Measurements from ENCODE around the gene SCN8A. TPM values are rescaled to one million over a fixed set of nuclear protein-coding genes. Genes with fewer than 3 reads are reported as not detected.
"Not testable (repeated sequence)": the region's sequence is repeated elsewhere in the genome, so short reads cannot be mapped to it uniquely, and the experiment has no call there.

Gene SCN8A
- total RNA-seq, 1 donor from 2014 or later = 2.0 TPM

- no peaks in the 10 kb centered on the region for H3K9me3 ChIP-seq
- intact Hi-C loops (cut with DNase I) = no loop called here
- no peaks in the 10 kb centered on the region for H3K36me3 ChIP-seq
- no peaks in the 10 kb centered on the region for H3K4me1 ChIP-seq
- H3K27me3 ChIP-seq = peaks cover 4% of the 10 kb centered on the region
- no peak overlapping the region for H3K27ac ChIP-seq
- no peak for DNase-seq (ENCODE audit: low spot score in 2 of 2)
- no peak overlapping the region for H3K4me3 ChIP-seq
- TF ChIP-seq CTCF (IDR thresholded peaks at IDR 0.05) = no peak
Measured at GRCh38 chr12:51593021-51593420, 2.0 kb downstream of the SCN8A start.

- peaks cover 4% of the 10 kb centered on the region for H3K27me3 ChIP-seq
Measured at GRCh38 chr12:51593539-51593938, 2.5 kb downstream of the SCN8A start.

GRCh38 chr12:51598156-51598555, 7.1 kb downstream of the SCN8A start:
- Histone ChIP-seq H3K27ac (no peak overlapping the region), H3K36me3 (no peaks in the 10 kb centered on the region), H3K27me3 (no peaks in the 10 kb centered on the region), H3K4me1 (no peaks in the 10 kb centered on the region), H3K4me3 (no peak overlapping the region), H3K9me3 (no peaks in the 10 kb centered on the region)
- TF ChIP-seq CTCF (IDR thresholded peaks at IDR 0.05) = no peak
- intact Hi-C loops (cut with DNase I) = no loop called here
- DNase-seq (ENCODE audit: low spot score in 2 of 2) = no peak

More at GRCh38 chr12:51593539-51593938, 2.5 kb downstream of the SCN8A start:
- no peaks in the 10 kb centered on the region for H3K36me3 ChIP-seq
- no peaks in the 10 kb centered on the region for H3K4me1 ChIP-seq
- no peaks in the 10 kb centered on the region for H3K9me3 ChIP-seq
- H3K4me3 ChIP-seq = no peak overlapping the region
- TF ChIP-seq CTCF (IDR thresholded peaks at IDR 0.05) = no peak
- no peak for DNase-seq (ENCODE audit: low spot score in 2 of 2)
- H3K27ac ChIP-seq = no peak overlapping the region
- intact Hi-C loops (cut with DNase I) = no loop called here

GRCh38 chr12:51600721-51601120, 9.7 kb downstream of the SCN8A start:
- intact Hi-C loops (cut with DNase I) = no loop called here
- no peaks in the 10 kb centered on the region for H3K4me1 ChIP-seq
- no peak overlapping the region for H3K4me3 ChIP-seq
- H3K27me3 ChIP-seq = no peaks in the 10 kb centered on the region
- TF ChIP-seq CTCF (IDR thresholded peaks at IDR 0.05) = no peak
- no peak for DNase-seq (ENCODE audit: low spot score in 2 of 2)
- no peak overlapping the region for H3K27ac ChIP-seq
- H3K9me3 ChIP-seq = no peaks in the 10 kb centered on the region
- no peaks in the 10 kb centered on the region for H3K36me3 ChIP-seq

- no peak for TF ChIP-seq CTCF (IDR thresholded peaks at IDR 0.05)
- intact Hi-C loops (cut with DNase I) = no loop called here
- Histone ChIP-seq H3K27ac (no peak overlapping the region), H3K4me3 (no peak overlapping the region), H3K27me3 (no peaks in the 10 kb centered on the region), H3K36me3 (no peaks in the 10 kb centered on the region), H3K9me3 (no peaks in the 10 kb centered on the region), H3K4me1 (no peaks in the 10 kb centered on the region)
- no peak for DNase-seq (ENCODE audit: low spot score in 2 of 2)
Measured at GRCh38 chr12:51601241-51601640, 10.2 kb downstream of the SCN8A start.

- H3K4me3 ChIP-seq; DNase-seq (ENCODE audit: low spot score in 2 of 2): not testable (repeated sequence)
Measured at GRCh38 chr12:51605896-51606295, 14.9 kb downstream of the SCN8A start.

GRCh38 chr12:51607197-51607596, 16.2 kb downstream of the SCN8A start:
- H3K4me3 ChIP-seq; intact Hi-C loops (cut with DNase I); H3K9me3 ChIP-seq; H3K27me3 ChIP-seq; H3K36me3 ChIP-seq; H3K4me1 ChIP-seq; H3K27ac ChIP-seq; DNase-seq (ENCODE audit: low spot score in 2 of 2): not testable (repeated sequence)

More at GRCh38 chr12:51605896-51606295, 14.9 kb downstream of the SCN8A start:
- intact Hi-C loops (cut with DNase I); H3K27ac ChIP-seq; H3K4me1 ChIP-seq; H3K9me3 ChIP-seq; H3K27me3 ChIP-seq; H3K36me3 ChIP-seq: not testable (repeated sequence)
